GM23338 (cell line): ENCODE data around the gene CABLES1. TPM values are rescaled to one million over a fixed set of nuclear protein-coding genes. Genes with fewer than 3 reads are reported as not detected.
A peak's percentile ranks its signal among the peaks of the same experiment; 100 is the strongest.

ENCODE experiments used
- ATAC-seq: fragments of 200-7000 bp; cut with Tn5 transposase; 3 replicates; pipeline ENCODE4 v1.9.1; 2020
- DNase-seq: peaks from one replicate; pipeline ENCODE4 v3.0.0-alpha.2; 2015; ENCODE audit warnings: low spot score
- H2AFZ ChIP-seq: fragments of 200-600 bp; sonication (generic); 2 replicates; pipeline ENCODE4 v1.8.0; 2016; ENCODE audit warnings: antibody characterized with exemption, mild to moderate bottlenecking, moderate library complexity
- H3F3A ChIP-seq: fragments of 200-600 bp; sonication (generic); replicated peaks from 2 replicates; pipeline ENCODE4 v1.8.0; 2017; ENCODE audit warnings: antibody characterized with exemption, mixed run types, low read depth
- H3K27ac ChIP-seq: fragments of 200-600 bp; sonication (generic); 2 replicates; pipeline ENCODE4 v1.6.1; 2016; ENCODE audit warnings: low read depth
- H3K27me3 ChIP-seq: fragments of 200-600 bp; sonication (generic); 2 replicates; pipeline ENCODE4 v1.8.0; 2016; ENCODE audit warnings: mild to moderate bottlenecking, mixed run types, moderate library complexity; ENCODE audit not compliant: insufficient read depth
- H3K36me3 ChIP-seq: fragments of 200-600 bp; sonication (generic); 2 replicates; pipeline ENCODE4 v1.8.0; 2016; ENCODE audit warnings: mild to moderate bottlenecking; ENCODE audit not compliant: insufficient read depth
- H3K4me1 ChIP-seq: fragments of 200-600 bp; sonication (generic); 2 replicates; pipeline ENCODE4 v1.8.0; 2016; ENCODE audit warnings: mild to moderate bottlenecking, moderate library complexity; ENCODE audit not compliant: insufficient read depth
- H3K4me2 ChIP-seq: fragments of 200-600 bp; sonication (generic); 2 replicates; pipeline ENCODE4 v1.7.1; 2017; ENCODE audit warnings: mixed run types
- H3K4me3 ChIP-seq: fragments of 200-600 bp; sonication (generic); 2 replicates; pipeline ENCODE4 v1.6.1; 2016; ENCODE audit warnings: mixed run types
- H3K79me2 ChIP-seq: fragments of 200-600 bp; sonication (generic); replicated peaks from 2 replicates; pipeline ENCODE4 v1.8.0; 2017; ENCODE audit warnings: mild to moderate bottlenecking; ENCODE audit not compliant: insufficient read depth
- H3K9me2 ChIP-seq: fragments of 200-600 bp; sonication (generic); 2 replicates; pipeline ENCODE4 v1.8.0; 2017; ENCODE audit not compliant: insufficient read depth
- H4K20me1 ChIP-seq: fragments of 200-600 bp; sonication (generic); replicated peaks from 2 replicates; pipeline ENCODE4 v1.8.0; 2017; ENCODE audit warnings: mild to moderate bottlenecking; ENCODE audit not compliant: insufficient read depth
- H3K27ac Mint-ChIP-seq: 2 replicates; pipeline ENCODE4 v1.8.0; 2020; ENCODE audit warnings: inconsistent platforms, mild to moderate bottlenecking, moderate library complexity, mixed read lengths
- H3K27me3 Mint-ChIP-seq: 3 replicates; pipeline ENCODE4 v1.8.0; 2022; ENCODE audit warnings: low read depth, mild to moderate bottlenecking, moderate library complexity, mixed read lengths, inconsistent platforms; ENCODE audit not compliant: insufficient read depth, poor library complexity
- H3K36me3 Mint-ChIP-seq: 3 replicates; pipeline ENCODE4 v1.8.0; 2021; ENCODE audit warnings: low read depth, mild to moderate bottlenecking, inconsistent platforms, moderate library complexity, mixed read lengths
- H3K4me1 Mint-ChIP-seq: 3 replicates; pipeline ENCODE4 v1.8.0; 2020; ENCODE audit warnings: mild to moderate bottlenecking, inconsistent platforms, mixed read lengths
- H3K4me3 Mint-ChIP-seq: 3 replicates; pipeline ENCODE4 v1.8.0; 2021; ENCODE audit warnings: moderate library complexity, mild to moderate bottlenecking, inconsistent platforms, mixed read lengths
- H3K9me3 Mint-ChIP-seq: 3 replicates; pipeline ENCODE4 v1.8.0; 2020; ENCODE audit warnings: moderate library complexity, mild to moderate bottlenecking, inconsistent platforms, mixed read lengths
- CTCF ChIP-seq, 2 experiments: fragments of 200-600 bp in 1 of 2; sonication (generic) in 1 of 2; conservative IDR thresholded peaks; 2 replicates each; pipeline versions ENCODE4 v1.5.1 to v1.6.1; 2016 to 2017; ENCODE audit warnings: antibody characterized with exemption in 2 of 2, low read depth in 2 of 2, mild to moderate bottlenecking in 2 of 2, moderate library complexity in 1 of 2
- EZH2 ChIP-seq: fragments of 200-600 bp; sonication (generic); IDR thresholded peaks from one replicate; pipeline ENCODE4 v1.8.0; 2017; ENCODE audit warnings: antibody characterized with exemption, mild to moderate bottlenecking, low read depth; ENCODE audit not compliant: unreplicated experiment
- EZH2phosphoT487 ChIP-seq: fragments of 200-600 bp; sonication (generic); IDR thresholded peaks from one replicate; pipeline ENCODE4 v1.8.1; 2018; ENCODE audit warnings: antibody characterized with exemption; ENCODE audit not compliant: unreplicated experiment
- NANOG ChIP-seq: IDR thresholded peaks from 2 replicates; pipeline ENCODE4 v1.6.1; 2016; ENCODE audit warnings: antibody characterized with exemption, borderline replicate concordance
- POLR2AphosphoS5 ChIP-seq: IDR thresholded peaks from 2 replicates; pipeline ENCODE4 v1.6.1; 2016; ENCODE audit warnings: antibody characterized with exemption, low read depth
- REST ChIP-seq: IDR thresholded peaks from one replicate; pipeline ENCODE4 v1.6.1; 2018; ENCODE audit warnings: antibody characterized with exemption; ENCODE audit not compliant: unreplicated experiment
- ZNF114 ChIP-seq: fragments of 250-450 bp; sonication (Bioruptor Pico); IDR thresholded peaks from 2 replicates; pipeline ENCODE4 v1.5.0; 2020; ENCODE audit warnings: mild to moderate bottlenecking, moderate library complexity
- ZNF331 ChIP-seq: fragments of 250-450 bp; sonication (Bioruptor Pico); IDR thresholded peaks from 2 replicates; pipeline ENCODE4 v1.5.0; 2020; ENCODE audit warnings: low read depth, mild to moderate bottlenecking, moderate library complexity
- polyA plus RNA-seq: library from polyadenylated mRNA; unstranded; fragments of >200 nt; fragmentation: Nextera tagmentation; extraction: Ambion mirVana; gene quantifications from 2 replicates; pipeline ENCODE4 v1.2.1, GENCODE V29; 2016
- total RNA-seq: library from RNA; depleted of rRNA; stranded (reverse); fragments of >200 nt; shearing (Covaris generic); gene quantifications from 2 replicates; pipeline ENCODE4 v1.2.3, GENCODE V29; 2014
- TF ChIP-seq, protein P1 (sequence below): IDR thresholded peaks from 2 replicates; pipeline ENCODE4 v1.6.1; 2016; ENCODE audit warnings: antibody characterized with exemption

CABLES1 gene
- total and polyA plus RNA-seq, 2 experiments from 2014 or later, result 2.6 to 12.4 TPM

DNA sequence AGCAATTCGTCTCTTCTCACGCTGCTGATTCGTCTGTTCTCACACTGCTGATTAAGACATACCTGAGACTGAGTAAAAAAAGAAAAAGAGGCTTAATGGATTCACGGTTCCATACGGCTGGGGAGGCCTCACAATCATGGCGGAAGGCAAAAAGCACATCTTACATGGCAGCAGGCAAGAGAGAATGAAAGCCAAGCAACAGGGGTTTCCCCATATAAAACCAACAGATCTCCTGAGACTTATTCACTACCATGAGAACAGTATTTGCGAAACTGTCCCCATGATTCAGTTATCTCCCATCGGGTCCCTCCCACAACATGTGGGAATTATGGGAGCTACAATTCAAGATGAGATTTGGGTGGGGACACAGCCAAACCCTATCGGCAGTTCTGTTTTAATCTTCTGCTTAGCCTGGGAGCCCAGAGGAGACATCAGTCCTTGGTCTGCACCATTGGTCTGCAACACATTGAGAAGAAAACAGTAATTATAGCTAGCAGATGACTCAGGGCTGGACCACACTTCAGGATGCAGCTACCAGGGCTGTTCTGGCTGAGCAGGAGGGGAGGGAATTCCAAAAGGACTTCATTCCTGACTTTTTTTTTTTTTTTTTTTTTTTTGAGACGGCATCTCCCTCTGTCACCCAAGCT is 69.4 kb downstream of the CABLES1 start:
- Histone ChIP-seq H3F3A (no peaks in the 10 kb centered on the region), H3K9me2 (no peaks in the 10 kb centered on the region), H3K4me1 (no peaks in the 10 kb centered on the region), H2AFZ (no peak overlapping the region), H3K27ac (no peak overlapping the region), H3K4me2 (no peak overlapping the region), H3K36me3 (peaks cover 4% of the 10 kb centered on the region; the same call in 1 of the 2 replicates), H3K79me2 (no peaks in the 10 kb centered on the region; the same call in 1 of the 2 replicates), H4K20me1 (no peaks in the 10 kb centered on the region), H3K4me3 (no peak overlapping the region), H3K27me3 (no peaks in the 10 kb centered on the region)
- TF ChIP-seq ZNF331 (CRISPR knock-in tag) (no peak), NANOG (no peak), POLR2AphosphoS5 (no peak), EZH2 (no peak), ZNF114 (CRISPR knock-in tag) (no peak), EZH2phosphoT487 (no peak), REST (no peak), CTCF (conservative IDR thresholded peaks at IDR 0.05; ENCODE audit: low read depth in 2 of 2) (no peak)
- TF ChIP-seq, protein P1, sequence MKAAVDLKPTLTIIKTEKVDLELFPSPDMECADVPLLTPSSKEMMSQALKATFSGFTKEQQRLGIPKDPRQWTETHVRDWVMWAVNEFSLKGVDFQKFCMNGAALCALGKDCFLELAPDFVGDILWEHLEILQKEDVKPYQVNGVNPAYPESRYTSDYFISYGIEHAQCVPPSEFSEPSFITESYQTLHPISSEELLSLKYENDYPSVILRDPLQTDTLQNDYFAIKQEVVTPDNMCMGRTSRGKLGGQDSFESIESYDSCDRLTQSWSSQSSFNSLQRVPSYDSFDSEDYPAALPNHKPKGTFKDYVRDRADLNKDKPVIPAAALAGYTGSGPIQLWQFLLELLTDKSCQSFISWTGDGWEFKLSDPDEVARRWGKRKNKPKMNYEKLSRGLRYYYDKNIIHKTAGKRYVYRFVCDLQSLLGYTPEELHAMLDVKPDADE, result no peak
- Mint-ChIP-seq H3K4me3 (no peak overlapping the region), H3K4me1 (peaks cover 3% of the 10 kb centered on the region), H3K36me3 (peaks cover 67% of the 10 kb centered on the region), H3K9me3 (no peaks in the 10 kb centered on the region; the same call in 2 of the 3 replicates), H3K27ac (peak overlapping the region; percentile 25; the same call in 1 of the 2 replicates), H3K27me3 (peaks cover 9% of the 10 kb centered on the region)
- DNase-seq (no peak), ATAC-seq (no peak)
